ENCODE results near the gene DAPK1.

The DAPK1 gene

DNA sequence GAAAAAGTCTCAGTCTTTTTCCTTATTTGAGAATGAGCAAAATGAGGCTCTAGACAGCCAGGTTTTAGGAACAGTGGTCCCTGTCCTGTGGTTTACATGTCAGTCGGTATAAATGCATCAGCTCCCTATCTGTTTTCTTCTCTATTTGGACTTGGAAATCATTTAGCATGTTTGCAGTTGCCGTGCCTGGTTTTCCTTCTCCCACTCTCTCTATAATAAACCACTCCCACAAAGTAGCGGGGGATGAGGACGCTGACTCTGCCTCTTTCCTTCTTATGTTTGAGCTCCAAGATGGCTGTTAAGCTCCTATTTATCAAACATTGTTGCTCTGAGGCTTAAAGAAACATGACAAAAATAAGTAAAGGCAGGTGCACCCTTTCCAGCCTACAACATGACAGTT is 171.1 kb downstream of the DAPK1 start:
- no peak for DNase-seq (ENCODE audit: low read depth)
- H3K4me3 ChIP-seq (ENCODE audit: low read length): no peak overlapping the region
- no peak for TF ChIP-seq CTCF (IDR thresholded peaks at IDR 0.05; ENCODE audit: insufficient read depth, low read depth, low read length, missing control alignments)

DNA sequence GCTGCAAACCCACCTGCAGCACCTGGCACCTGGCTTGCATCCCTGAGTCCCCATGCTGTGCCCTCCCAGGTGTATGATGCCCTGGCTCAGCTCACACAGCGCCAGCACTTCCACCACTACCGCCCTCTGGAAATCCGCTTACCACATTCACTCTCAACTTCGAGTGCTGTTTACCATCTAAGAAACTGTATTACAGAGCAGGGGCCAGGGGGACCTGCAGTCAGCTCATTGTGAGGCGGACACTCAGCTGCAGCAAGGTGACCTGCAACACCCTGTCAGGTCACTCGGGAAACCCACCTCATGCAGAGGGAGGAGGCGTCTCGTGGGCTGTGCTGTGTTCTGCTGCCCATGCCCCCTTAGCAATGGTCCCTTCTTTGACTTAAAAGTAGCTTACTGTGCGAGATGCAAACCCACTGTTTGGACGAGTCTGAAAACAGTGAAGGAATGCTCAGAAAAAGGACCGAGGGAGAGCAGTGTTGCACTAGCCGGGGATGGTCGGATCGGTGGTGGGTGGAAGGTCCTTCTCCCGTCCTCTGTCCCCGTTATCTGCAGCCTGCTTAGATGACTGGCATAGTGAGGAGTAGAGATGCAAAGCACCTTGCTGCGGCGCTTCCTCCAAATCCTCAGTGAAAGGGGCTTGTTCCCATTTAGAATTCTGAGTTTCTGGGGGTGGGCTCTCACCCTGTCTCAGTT is 173.1 kb downstream of the DAPK1 start:
- no peak for TF ChIP-seq CTCF (IDR thresholded peaks at IDR 0.05; ENCODE audit: insufficient read depth, low read depth, low read length, missing control alignments)

DNA sequence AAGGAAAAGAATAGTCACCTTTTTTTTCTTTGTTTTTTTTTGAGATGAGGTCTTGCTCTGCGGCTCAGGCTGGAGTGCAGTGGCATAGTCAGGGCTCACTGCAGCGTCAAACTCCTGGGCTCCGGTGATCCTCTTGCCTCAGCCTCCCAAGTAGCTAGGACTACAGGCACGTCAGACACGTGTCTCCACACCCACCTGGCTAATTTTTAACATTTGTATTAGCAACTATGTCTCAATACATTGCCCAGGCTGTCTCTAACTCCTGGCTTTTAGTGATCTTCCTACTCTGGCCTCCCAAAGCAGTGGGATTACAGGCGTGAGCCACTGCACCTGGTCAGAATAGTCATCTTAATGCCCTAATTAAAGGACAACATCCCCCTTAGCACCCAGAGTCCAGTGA is 173.8 kb downstream of the DAPK1 start:
- no peak for DNase-seq (ENCODE audit: low read depth)
- no peak overlapping the region for H3K4me3 ChIP-seq (ENCODE audit: low read length)
- TF ChIP-seq CTCF (IDR thresholded peaks at IDR 0.05; ENCODE audit: insufficient read depth, low read depth, low read length, missing control alignments): no peak

More for the DNA sequence above, 173.1 kb downstream of the DAPK1 start:
- H3K4me3 ChIP-seq (ENCODE audit: low read length): no peak overlapping the region
- no peak for DNase-seq (ENCODE audit: low read depth)

DNA sequence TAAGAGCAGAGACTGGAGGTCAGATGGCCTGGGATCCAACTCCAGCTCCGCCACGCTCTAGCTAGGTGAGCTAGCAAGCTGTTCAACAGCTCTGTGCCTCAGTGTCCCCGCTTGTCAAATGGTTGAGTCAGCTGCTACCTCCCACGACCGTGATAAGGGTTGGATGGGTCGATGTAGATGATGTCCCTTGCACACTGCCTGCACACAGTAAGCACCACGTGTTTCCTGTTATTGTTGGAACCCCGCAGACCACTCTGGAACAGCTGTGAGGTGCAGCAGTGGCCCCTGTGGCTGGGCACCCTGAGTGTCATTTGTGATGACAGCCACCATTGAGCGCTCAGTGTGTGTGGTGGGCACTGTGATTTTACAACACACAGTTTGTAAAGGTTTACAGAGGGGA is 174.3 kb downstream of the DAPK1 start:
- DNase-seq (ENCODE audit: low read depth): no peak
- H3K4me3 ChIP-seq (ENCODE audit: low read length): no peak overlapping the region
- no peak for TF ChIP-seq CTCF (IDR thresholded peaks at IDR 0.05; ENCODE audit: insufficient read depth, low read depth, low read length, missing control alignments)

- no peak for TF ChIP-seq CTCF (IDR thresholded peaks at IDR 0.05; ENCODE audit: insufficient read depth, low read depth, low read length, missing control alignments)
- no peak for DNase-seq (ENCODE audit: low read depth)
- H3K4me3 ChIP-seq (ENCODE audit: low read length): no peak overlapping the region
Measured at GRCh38 chr9:87672586-87672985, 174.9 kb downstream of the DAPK1 start.

GRCh38 chr9:87673446-87674120 is 175.9 kb downstream of the DAPK1 start:
- no peak overlapping the region for H3K4me3 ChIP-seq (ENCODE audit: low read length)
- TF ChIP-seq CTCF (IDR thresholded peaks at IDR 0.05; ENCODE audit: insufficient read depth, low read depth, low read length, missing control alignments): no peak
- DNase-seq (ENCODE audit: low read depth): no peak

Measured in epithelial cell of esophagus (primary cell).